Dendritic cell treated with granulocyte-macrophage colony-stimulating factor and Interleukin-4, amounts not matched to agents 40 ng/mL and 50 ng/mL, for 4 days (primary cell): ENCODE measurements around the gene RET.

Source experiments
- H3K27ac Mint-ChIP-seq: one replicate; pipeline ENCODE4 v1.8.0; 2022; ENCODE audit warnings: mild to moderate bottlenecking, mixed read lengths
- H3K27me3 Mint-ChIP-seq: one replicate; pipeline ENCODE4 v1.8.0; 2022; ENCODE audit warnings: mild to moderate bottlenecking, mixed read lengths
- H3K36me3 Mint-ChIP-seq: one replicate; pipeline ENCODE4 v1.8.0; 2022; ENCODE audit warnings: low read depth, mixed read lengths
- H3K4me1 Mint-ChIP-seq: one replicate; pipeline ENCODE4 v1.8.0; 2022; ENCODE audit warnings: low read depth, mixed read lengths
- H3K4me3 Mint-ChIP-seq: one replicate; pipeline ENCODE4 v1.8.0; 2022; ENCODE audit warnings: mild to moderate bottlenecking, moderate library complexity, mixed read lengths
- H3K9me3 Mint-ChIP-seq: one replicate; pipeline ENCODE4 v1.8.0; 2022; ENCODE audit warnings: mixed read lengths
- intact Hi-C: fragments of 100-400 bp; cut with micrococcal nuclease; formaldehyde crosslinking; loops from one replicate; pipeline ENCODE4 v1.15.0; 2022

RET gene

DNA sequence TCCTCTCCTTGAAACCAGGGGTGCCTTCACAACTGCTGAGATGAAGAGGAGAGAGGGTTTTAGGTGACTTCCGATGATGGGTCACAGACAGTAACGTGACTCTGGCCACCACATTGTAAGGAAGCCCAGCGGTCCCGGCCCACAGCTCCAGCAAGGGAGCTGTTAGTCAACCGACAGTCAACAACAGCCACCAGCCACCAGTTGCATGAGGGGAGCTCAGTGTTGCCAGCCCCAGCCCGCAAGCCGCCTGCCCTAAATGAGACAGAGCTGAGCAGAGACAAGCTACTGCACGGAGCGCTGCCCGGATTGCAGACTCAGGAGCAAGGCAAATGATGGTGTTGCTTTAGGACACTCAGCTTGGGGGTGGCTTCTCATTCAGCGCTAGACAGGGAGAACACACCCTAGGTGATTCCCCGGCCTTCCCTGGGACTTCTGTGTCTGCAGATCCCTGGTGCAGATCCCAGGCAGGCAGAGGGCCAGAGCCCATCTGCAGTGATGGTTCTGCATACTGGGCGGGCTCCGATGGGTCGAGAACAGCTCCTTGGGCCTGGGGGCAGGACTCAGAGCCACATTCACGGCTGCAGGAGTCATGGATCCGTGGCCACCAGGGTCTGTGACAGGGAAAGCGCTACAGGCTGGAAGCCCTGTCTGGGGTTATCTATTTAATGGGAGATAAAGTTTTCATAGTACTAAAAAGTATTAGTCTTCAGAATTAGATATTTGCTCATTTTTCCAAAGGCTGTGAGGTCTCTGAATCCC is 14.3 kb upstream of the RET start:
- intact Hi-C loops, result no loop called here

DNA sequence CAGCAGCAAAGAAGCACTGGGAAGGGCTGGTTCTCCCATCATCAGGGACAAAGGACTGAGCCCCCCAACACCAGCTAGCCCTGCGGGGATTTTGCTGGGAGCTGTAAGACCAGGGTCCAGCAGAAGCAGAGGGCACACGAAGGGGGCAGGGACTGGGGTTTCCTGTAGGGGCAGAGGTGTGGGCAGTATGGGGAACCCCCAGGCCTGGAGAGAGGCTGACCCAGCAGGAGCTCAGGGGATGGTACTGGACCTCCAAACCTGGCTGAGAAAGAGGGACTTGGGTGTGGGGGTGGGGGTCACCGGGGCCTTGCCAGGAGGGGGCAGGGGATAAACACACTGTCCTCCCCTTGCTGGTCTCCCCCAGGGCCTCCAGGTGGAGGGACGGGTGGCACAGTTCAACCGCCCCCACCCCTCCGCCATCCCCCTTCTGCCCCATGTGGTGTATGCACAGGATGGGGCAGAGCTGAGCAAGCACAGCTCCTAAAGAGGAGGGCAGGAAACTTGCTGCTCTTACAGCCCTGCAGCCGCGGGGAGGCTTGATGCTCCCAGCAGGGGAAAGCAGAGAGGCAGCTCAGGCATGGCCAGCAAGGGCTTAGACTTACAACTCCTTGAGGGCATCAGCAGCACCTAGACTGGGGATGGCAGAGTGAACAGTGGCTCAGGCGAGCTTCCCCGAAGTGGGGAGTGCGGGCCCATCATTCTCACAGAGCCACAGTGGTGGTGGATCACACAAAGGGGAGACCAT is 12.4 kb upstream of the RET start:
- H3K4me3 Mint-ChIP-seq, result no peak overlapping the region
- H3K36me3 Mint-ChIP-seq, result no peaks in the 10 kb centered on the region
- intact Hi-C loops, result no loop called here
- no peaks in the 10 kb centered on the region for H3K9me3 Mint-ChIP-seq
- no peaks in the 10 kb centered on the region for H3K4me1 Mint-ChIP-seq
- no peak overlapping the region for H3K27ac Mint-ChIP-seq
- H3K27me3 Mint-ChIP-seq, result no peaks in the 10 kb centered on the region

More for the DNA sequence above, 14.3 kb upstream of the RET start:
- H3K27me3 Mint-ChIP-seq, result peaks cover 8% of the 10 kb centered on the region
- H3K4me1 Mint-ChIP-seq, result no peaks in the 10 kb centered on the region
- no peaks in the 10 kb centered on the region for H3K36me3 Mint-ChIP-seq
- H3K9me3 Mint-ChIP-seq, result no peaks in the 10 kb centered on the region
- no peak overlapping the region for H3K4me3 Mint-ChIP-seq
- no peak overlapping the region for H3K27ac Mint-ChIP-seq

DNA sequence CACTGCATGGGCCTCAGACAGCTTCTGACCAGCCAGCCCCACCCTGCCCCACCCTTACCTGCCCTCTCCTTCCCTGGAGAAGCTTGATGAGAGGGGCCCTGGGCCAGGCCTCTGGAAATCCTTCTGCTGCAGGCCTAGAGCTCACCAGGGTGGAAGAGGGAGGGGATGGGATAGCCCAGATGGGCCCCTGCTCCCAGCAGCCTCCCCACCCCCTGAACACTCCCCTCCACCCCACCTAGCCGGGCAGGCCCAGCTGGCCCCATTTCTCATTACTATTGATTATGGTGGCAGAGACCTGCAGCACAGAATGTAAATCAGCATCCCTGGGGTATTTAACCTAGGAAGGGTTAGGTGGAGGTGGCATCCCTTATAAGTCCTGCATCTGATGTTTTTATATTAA is 11.6 kb upstream of the RET start:
- Mint-ChIP-seq H3K4me3 (no peak overlapping the region), H3K27ac (no peak overlapping the region), H3K4me1 (no peaks in the 10 kb centered on the region), H3K9me3 (no peaks in the 10 kb centered on the region), H3K27me3 (peaks cover 1% of the 10 kb centered on the region), H3K36me3 (no peaks in the 10 kb centered on the region)
- intact Hi-C loops, result no loop called here

DNA sequence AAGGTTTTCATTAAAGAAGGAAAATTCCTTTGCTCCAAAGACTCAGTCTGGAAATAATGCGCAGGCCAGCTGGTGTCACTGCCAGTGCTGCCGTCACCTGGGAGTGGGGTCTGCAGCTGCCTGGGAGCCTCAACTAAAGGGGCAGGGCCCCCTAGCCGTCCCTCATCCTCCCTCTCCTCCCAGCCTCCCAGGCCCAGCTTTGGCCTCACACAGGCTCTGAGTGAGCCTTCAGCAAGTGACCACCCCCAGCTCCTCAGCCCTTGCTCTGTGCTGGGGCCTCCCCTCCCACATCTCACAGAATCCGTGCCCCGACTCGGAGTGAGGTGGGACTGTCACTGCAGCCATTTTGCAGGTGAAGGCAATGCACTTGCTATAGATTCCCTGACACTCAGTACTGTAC is 11.1 kb upstream of the RET start:
- Mint-ChIP-seq H3K9me3 (no peaks in the 10 kb centered on the region), H3K4me1 (no peaks in the 10 kb centered on the region), H3K4me3 (no peak overlapping the region), H3K27ac (no peak overlapping the region), H3K36me3 (no peaks in the 10 kb centered on the region), H3K27me3 (peaks cover 1% of the 10 kb centered on the region)
- intact Hi-C loops, result no loop called here

DNA sequence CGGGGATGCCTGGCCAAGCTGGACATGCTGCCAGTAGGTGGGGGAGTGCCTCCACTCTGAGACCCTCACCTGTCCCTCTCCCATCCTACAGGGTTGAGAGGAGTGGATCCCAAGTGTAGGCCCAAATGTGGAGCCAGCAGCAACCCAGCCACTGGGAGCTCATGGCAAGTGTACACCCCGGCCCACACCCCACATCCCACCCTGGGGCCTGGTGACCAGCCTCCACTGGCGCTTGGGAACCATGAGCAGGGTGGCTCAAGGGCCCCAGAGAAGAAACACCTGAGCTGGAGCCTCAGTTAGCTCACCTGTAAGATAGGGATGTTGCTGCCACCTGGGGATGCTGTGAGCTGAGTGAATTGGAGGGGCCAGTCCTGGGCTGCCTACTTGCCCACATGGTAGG is 10.4 kb upstream of the RET start:
- Mint-ChIP-seq H3K27me3 (peaks cover 3% of the 10 kb centered on the region), H3K4me3 (no peak overlapping the region), H3K4me1 (no peaks in the 10 kb centered on the region), H3K36me3 (no peaks in the 10 kb centered on the region), H3K27ac (no peak overlapping the region), H3K9me3 (no peaks in the 10 kb centered on the region)
- intact Hi-C loops, result no loop called here

DNA sequence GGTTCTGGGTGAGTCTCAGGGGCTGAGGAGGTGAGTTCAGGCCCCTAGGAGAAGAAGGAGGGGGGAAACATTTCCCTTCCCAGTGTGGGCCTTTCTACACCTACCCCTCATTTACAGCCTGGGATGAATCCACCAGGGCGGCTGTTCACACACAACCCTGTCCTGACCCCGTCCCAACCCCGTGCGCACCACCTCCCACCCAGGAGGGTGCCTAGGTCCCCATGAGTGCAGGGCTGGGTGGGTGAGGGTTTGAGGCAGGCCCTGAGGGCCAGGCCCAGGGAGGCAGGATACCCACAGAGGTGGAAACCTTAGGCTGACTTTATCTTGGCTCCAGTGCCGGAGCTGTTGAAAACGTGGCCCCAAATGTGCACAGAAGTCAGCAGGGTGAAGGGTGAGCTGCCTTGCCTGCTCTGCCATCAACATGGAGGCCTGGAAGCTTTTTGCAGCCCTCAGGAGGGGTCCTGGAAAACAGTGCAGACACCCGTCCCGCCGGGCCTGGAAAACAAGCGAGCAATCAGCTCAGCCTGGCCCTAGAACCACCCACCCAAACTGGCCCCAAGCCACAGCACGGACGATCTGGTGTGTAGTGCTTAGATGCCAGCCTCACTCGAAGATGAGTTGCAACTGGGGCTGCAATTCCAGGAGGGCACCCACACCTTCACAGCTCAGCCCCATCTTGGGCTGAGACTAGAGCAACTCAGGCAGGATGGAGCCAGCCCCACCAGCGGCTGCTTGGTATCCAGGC is 9.3 kb upstream of the RET start:
- Mint-ChIP-seq H3K4me3 (no peak overlapping the region), H3K4me1 (no peaks in the 10 kb centered on the region), H3K27ac (no peak overlapping the region), H3K27me3 (peaks cover 3% of the 10 kb centered on the region), H3K9me3 (no peaks in the 10 kb centered on the region), H3K36me3 (no peaks in the 10 kb centered on the region)
- intact Hi-C loops, result no loop called here

DNA sequence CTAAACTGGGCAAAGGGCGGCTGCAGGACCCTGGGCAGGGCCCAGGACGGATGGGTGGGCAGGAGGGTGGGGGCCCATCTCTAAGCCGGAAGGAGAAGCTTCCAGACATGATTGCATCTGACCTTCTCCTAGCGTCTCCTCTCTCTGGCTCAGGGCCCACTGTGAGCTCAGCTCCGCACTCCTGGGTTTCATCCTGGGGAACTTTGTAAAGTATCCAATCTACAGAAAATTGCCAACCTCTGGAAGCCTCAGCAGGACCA is 8.8 kb upstream of the RET start:
- H3K27ac Mint-ChIP-seq, result no peak overlapping the region
- no peaks in the 10 kb centered on the region for H3K36me3 Mint-ChIP-seq
- no peak overlapping the region for H3K4me3 Mint-ChIP-seq
- intact Hi-C loops, result no loop called here
- H3K27me3 Mint-ChIP-seq, result peaks cover 5% of the 10 kb centered on the region
- no peaks in the 10 kb centered on the region for H3K9me3 Mint-ChIP-seq
- H3K4me1 Mint-ChIP-seq, result no peaks in the 10 kb centered on the region

DNA sequence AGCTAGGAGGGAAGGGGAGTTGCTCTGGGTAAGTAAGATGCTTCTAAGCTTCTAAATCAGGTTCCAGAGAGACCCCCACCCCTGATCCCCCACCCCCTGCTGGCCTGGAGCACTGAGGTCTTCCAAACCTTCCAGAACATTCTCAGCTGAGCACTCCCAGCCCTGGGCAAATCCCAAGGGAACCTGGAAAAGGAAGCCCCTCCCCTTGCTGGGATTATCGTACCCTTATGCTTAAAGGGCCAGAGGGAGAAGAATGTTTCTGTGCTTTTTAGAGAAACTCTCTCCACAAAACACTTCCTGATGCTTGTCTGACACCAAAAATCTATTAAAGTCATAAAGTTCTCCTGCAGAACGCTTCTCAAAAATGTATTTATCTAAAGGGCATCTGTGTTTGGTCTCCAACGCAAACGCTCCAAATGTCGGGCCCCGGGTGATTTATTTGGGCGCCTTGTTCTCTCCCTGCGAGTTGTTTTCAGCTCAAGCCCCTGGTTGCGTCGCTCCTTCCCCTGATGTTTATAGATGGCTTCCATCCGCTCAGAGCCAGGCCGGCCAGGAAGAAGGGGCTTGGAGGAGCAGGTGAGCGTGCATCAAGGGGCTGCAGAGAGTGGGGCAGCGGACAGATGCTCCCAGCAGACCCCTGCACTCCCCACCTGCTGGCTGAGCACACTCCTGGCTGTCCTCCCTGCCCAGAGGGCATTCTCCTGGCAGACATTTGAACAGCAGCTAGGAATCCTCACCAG is 8.2 kb upstream of the RET start:
- intact Hi-C loops, result no loop called here
- Mint-ChIP-seq H3K4me3 (no peak overlapping the region), H3K4me1 (no peaks in the 10 kb centered on the region), H3K9me3 (no peaks in the 10 kb centered on the region), H3K36me3 (no peaks in the 10 kb centered on the region), H3K27me3 (peaks cover 7% of the 10 kb centered on the region), H3K27ac (no peak overlapping the region)

DNA sequence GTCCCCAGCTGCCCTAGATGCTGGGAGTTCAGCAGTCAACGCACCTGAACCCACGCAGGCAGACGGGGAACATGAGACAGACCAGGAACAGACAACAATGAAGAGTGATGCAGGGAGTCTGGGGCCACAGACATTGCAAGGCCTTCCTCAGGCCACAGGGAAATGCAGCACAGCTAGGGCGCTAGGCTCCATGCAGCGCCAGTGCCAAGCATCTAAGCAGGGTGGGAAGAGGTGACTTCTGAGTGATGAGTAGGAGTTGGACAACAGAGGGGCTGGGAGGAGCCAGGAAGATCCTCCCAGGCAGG is 7.7 kb upstream of the RET start:
- intact Hi-C loops, result no loop called here
- no peak overlapping the region for H3K27ac Mint-ChIP-seq
- peaks cover 12% of the 10 kb centered on the region for H3K27me3 Mint-ChIP-seq
- H3K9me3 Mint-ChIP-seq, result no peaks in the 10 kb centered on the region
- H3K4me1 Mint-ChIP-seq, result no peaks in the 10 kb centered on the region
- H3K4me3 Mint-ChIP-seq, result no peak overlapping the region
- H3K36me3 Mint-ChIP-seq, result no peaks in the 10 kb centered on the region

DNA sequence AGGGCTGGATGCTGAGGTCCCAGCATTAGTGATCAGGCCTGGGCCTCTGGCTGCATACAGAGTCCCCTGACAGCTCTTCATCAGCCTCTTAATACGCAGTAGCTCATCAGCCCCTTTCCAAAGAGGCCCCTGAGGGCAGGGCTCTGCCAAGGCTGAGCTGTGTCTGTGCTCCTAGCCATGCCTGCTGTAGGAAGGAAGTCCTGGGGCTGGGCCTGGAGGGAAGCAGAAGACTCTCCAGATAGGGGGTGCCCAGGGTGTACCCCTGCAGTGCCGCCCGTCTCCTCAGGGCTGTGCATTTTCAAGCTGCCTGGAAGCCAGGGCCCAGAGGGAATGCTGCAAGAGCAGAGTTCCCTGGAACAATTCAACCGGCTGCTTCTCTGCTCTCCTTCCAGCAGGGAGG is 7.3 kb upstream of the RET start:
- Mint-ChIP-seq H3K36me3 (no peaks in the 10 kb centered on the region), H3K27ac (no peak overlapping the region), H3K9me3 (no peaks in the 10 kb centered on the region), H3K4me1 (no peaks in the 10 kb centered on the region), H3K4me3 (no peak overlapping the region), H3K27me3 (peaks cover 16% of the 10 kb centered on the region)
- intact Hi-C loops, result no loop called here

DNA sequence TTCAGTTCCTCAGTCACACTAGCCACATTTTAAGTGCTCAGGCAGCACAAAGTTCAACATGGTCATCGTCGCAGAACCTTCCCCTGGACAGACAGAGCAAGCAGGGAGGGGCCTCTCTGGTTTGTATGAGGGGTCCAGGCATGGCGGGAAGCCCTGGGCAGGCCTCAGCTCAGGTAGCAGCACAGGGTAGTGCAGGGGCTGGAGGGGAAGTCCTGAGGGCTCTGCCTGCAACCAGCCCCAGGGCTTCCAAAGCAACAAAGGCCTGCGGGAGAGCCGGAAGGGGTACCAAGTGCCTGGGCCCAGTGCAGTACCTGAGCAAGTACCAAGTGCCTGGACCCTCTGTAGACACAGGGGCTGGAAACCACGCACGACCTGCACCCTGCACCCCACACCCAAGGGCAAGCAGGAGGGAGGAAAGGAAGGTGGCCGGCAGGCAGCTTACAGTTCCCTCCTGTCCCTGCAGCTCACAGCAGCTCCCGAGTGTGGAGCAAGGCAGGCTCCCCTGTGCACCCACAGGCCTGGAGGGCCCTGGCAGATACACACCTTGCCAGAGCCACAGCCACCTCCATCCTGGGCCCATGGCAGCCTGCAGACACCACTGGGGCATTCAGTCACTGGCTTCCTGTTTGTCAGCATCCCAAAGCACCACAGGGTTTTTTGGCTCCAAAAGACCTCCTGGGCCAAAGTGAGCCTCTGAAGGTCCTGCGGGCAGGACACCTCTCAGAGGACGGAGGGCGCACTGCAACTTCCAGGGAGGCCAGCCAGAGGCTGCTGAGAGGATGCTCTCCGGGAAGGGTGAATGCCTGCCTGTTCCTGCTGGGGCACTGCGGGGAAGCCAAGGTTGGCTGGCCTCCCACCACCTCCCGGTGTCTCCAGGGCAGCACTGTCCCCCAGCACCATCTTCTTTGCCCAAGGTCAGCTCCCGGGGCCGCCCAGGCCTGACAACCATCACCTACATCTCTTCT is 6.5 kb upstream of the RET start:
- H3K9me3 Mint-ChIP-seq, result no peaks in the 10 kb centered on the region
- peaks cover 23% of the 10 kb centered on the region for H3K27me3 Mint-ChIP-seq
- H3K4me3 Mint-ChIP-seq, result no peak overlapping the region
- no peaks in the 10 kb centered on the region for H3K4me1 Mint-ChIP-seq
- intact Hi-C loops, result no loop called here
- H3K27ac Mint-ChIP-seq, result no peak overlapping the region
- H3K36me3 Mint-ChIP-seq, result no peaks in the 10 kb centered on the region

DNA sequence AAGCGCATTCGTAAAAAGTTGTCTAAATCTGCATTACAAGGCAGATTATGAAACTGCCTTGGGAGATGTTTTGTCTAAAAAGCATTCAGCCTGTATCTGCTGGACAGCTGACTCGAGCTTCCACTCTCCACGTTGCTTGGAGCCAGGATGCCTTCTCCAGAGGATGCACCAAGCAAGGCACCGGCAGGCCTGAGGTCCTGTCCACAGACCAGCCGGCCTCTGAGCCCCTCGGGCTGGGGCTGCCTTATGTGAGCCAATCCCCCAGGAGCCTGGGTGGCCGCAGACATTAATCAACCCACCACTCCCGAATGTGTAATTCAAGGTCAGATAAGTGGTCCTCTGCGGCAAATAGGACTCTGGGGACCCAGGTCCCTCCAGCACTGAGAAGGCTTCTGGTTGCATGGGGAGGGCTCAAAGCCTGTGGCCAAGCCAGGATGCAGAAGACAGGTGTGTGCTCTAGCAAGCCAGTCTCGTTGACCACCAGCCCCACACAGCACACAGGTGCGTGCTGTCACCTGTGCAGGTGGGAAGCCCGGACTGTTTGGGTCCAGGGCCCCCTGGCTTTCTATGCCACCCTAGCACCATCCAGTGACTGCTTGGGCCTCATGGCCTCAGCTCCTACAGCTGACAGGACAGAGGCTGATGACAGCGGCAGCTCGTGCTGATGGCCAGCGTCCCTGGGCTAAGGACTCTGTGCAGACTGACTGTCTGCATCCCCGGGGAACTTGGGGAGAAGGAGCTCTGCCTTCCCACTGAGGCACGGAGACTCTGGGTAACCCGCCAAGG is 4.8 kb upstream of the RET start:
- Mint-ChIP-seq H3K36me3 (no peaks in the 10 kb centered on the region), H3K9me3 (no peaks in the 10 kb centered on the region), H3K27me3 (peaks cover 38% of the 10 kb centered on the region), H3K4me3 (no peak overlapping the region), H3K27ac (no peak overlapping the region), H3K4me1 (peaks cover 6% of the 10 kb centered on the region)
- intact Hi-C loops, result no loop called here

DNA sequence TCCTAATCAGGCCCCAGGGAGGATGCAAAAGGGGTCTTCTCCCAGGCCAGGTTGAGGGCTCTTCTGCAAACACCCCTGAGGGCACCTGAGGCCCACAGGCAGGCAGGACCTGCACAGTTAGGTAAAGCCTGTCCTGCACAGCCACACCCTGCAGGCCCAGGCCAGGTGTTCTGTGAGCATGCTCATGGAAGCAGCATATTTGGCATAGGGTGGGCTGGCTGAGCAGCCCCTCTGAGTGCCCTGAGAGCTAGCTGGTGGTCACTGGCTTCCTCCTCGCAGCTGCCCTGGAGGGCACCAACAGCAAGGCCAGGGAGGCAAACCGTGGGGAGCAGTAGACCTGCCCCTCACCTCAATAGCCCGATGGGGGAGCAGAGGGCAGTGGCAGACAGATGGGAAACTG is 3.7 kb upstream of the RET start:
- H3K4me1 Mint-ChIP-seq, result peaks cover 13% of the 10 kb centered on the region
- no peak overlapping the region for H3K4me3 Mint-ChIP-seq
- H3K27me3 Mint-ChIP-seq, result peaks cover 49% of the 10 kb centered on the region
- H3K27ac Mint-ChIP-seq, result no peak overlapping the region
- H3K9me3 Mint-ChIP-seq, result no peaks in the 10 kb centered on the region
- no peaks in the 10 kb centered on the region for H3K36me3 Mint-ChIP-seq
- intact Hi-C loops, result no loop called here
